HEK293T (cell line): Measurements from ENCODE around the gene PLGRKT.

ENCODE experiments used
- ARNT ChIP-seq: fragments of 450-650 bp; IDR thresholded peaks from 2 replicates; pipeline ENCODE4 v1.6.1; 2017; ENCODE audit warnings: mild to moderate bottlenecking
- BHLHE40 ChIP-seq: fragments of 450-650 bp; IDR thresholded peaks from 2 replicates; pipeline ENCODE4 v1.6.1; 2016; ENCODE audit warnings: mild to moderate bottlenecking, moderate library complexity, borderline replicate concordance
- FOXA1 ChIP-seq: fragments of 450-650 bp; IDR thresholded peaks from 2 replicates; pipeline ENCODE4 v1.6.1; 2016; ENCODE audit warnings: mild to moderate bottlenecking
- FOXK2 ChIP-seq: fragments of 450-650 bp; IDR thresholded peaks from 2 replicates; pipeline ENCODE4 v1.6.1; 2016; ENCODE audit warnings: mild to moderate bottlenecking
- FOXM1 ChIP-seq: fragments of 450-650 bp; IDR thresholded peaks from 2 replicates; pipeline ENCODE4 v1.6.1; 2017; ENCODE audit warnings: mild to moderate bottlenecking, borderline replicate concordance
- LEF1 ChIP-seq: fragments of 450-650 bp; IDR thresholded peaks from 2 replicates; pipeline ENCODE4 v1.6.1; 2017; ENCODE audit warnings: mild to moderate bottlenecking, borderline replicate concordance
- NFRKB ChIP-seq: fragments of 450-650 bp; IDR thresholded peaks from 2 replicates; pipeline ENCODE4 v1.6.1; 2016; ENCODE audit warnings: mild to moderate bottlenecking, moderate library complexity
- PKNOX1 ChIP-seq: fragments of 450-650 bp; IDR thresholded peaks from 2 replicates; pipeline ENCODE4 v1.6.1; 2016
- SP1 ChIP-seq: fragments of 450-650 bp; IDR thresholded peaks from 2 replicates; pipeline ENCODE4 v1.6.1; 2017
- SUZ12 ChIP-seq: fragments of 450-650 bp; IDR thresholded peaks from 2 replicates; pipeline ENCODE4 v1.6.1; 2016; ENCODE audit warnings: mild to moderate bottlenecking
- TARDBP ChIP-seq: fragments of 450-650 bp; IDR thresholded peaks from 2 replicates; pipeline ENCODE4 v1.6.1; 2016
- ZNF384 ChIP-seq: fragments of 450-650 bp; IDR thresholded peaks from 2 replicates; pipeline ENCODE4 v1.6.1; 2016

DNA sequence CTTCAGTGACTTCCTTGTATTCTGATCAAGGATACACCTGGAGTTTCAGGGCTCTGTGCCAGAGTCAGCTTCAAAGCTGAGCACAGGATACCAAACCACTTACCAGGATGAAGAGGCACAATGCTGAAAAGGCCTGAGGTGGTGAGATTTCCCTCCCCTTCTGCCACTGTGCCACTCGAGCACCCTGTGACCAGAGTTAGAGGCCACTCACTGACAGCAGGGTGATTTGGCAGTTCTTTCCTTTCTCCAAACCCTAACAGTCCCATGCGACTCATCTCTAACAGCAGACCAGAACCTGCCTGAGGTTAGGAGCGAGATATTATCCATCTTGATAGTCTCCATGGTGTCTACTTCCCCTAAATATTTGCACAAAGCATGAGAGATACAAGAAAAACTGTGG lies 1.8 kb downstream of the PLGRKT start:
- no peak for TF ChIP-seq FOXA1
- TF ChIP-seq ZNF384 = no peak
- no peak for TF ChIP-seq NFRKB
- TF ChIP-seq TARDBP = no peak
- no peak for TF ChIP-seq PKNOX1
- no peak for TF ChIP-seq ARNT
- no peak for TF ChIP-seq FOXM1
- no peak for TF ChIP-seq SP1
- TF ChIP-seq BHLHE40 = no peak
- no peak for TF ChIP-seq FOXK2
- TF ChIP-seq SUZ12 = no peak
- no peak for TF ChIP-seq LEF1
